Measurements from ENCODE around the gene CACNA1G.

DNA sequence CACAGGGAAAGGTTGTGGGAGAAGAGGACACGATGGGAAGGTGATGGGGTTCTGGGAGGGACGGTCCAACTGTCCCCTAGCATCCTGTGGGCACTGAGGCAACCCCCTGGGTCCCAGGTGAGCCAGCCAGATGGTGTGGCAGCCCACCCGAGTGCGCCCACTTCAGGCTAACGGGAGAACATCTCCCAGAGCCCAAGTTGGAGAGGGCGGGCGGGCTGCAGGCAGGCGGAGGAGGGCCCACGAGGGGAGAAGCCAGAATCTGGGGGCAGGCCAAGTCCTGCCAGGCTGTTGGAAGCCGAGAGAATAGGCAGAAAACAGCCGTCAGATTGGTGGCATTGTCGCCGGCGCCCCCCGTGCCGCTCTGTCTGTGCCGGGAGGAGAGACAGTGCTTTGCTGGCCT lies 60.3 kb downstream of the CACNA1G start:
- TF ChIP-seq, protein P1, sequence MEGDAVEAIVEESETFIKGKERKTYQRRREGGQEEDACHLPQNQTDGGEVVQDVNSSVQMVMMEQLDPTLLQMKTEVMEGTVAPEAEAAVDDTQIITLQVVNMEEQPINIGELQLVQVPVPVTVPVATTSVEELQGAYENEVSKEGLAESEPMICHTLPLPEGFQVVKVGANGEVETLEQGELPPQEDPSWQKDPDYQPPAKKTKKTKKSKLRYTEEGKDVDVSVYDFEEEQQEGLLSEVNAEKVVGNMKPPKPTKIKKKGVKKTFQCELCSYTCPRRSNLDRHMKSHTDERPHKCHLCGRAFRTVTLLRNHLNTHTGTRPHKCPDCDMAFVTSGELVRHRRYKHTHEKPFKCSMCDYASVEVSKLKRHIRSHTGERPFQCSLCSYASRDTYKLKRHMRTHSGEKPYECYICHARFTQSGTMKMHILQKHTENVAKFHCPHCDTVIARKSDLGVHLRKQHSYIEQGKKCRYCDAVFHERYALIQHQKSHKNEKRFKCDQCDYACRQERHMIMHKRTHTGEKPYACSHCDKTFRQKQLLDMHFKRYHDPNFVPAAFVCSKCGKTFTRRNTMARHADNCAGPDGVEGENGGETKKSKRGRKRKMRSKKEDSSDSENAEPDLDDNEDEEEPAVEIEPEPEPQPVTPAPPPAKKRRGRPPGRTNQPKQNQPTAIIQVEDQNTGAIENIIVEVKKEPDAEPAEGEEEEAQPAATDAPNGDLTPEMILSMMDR (conservative IDR thresholded peaks at IDR 0.05 in 1 of 2, IDR thresholded peaks at IDR 0.05 in 1 of 2; ENCODE audit: low read depth in 1 of 2, low read length in 2 of 2), result no peak
- TF ChIP-seq EZH2 (IDR thresholded peaks at IDR 0.05; ENCODE audit: low read length, missing control alignments), result no peak

Data from fibroblast of lung (primary cell).